ENCODE data around the gene KCP. TPM values are rescaled to one million over a fixed set of nuclear protein-coding genes. Genes with fewer than 3 reads are reported as not detected.

Gene KCP
- total and polyA plus RNA-seq, 10 of the 15 experiments (the other 5 are each of a cell fraction or from before 2014, with no cell fraction given): 0.05 to 7.8 (median 2.5) TPM

GRCh38 chr7:128920913-128921582, 10.5 kb upstream of the KCP start:
- POLR2A ChIA-PET: interaction anchor here (0.6 kb wide), 1 partner anchor 9 kb away, joined by 3 read pairs; no protein-coding TSS in a partner anchor
- H2AFZ ChIP-seq (ENCODE audit: control insufficient read depth, low read depth, low read length): no peak overlapping the region
- H3K36me3 ChIP-seq (ENCODE audit: control insufficient read depth in 2 of 2, insufficient read depth in 2 of 2, low read length in 1 of 2): no peaks in the 10 kb centered on the region
- ATAC-seq (no peak), FAIRE-seq (no peak), DNase-seq (ENCODE audit: low read depth, low spot score) (no peak)
- 72% methylated on average over 13 of the region's 13 CpGs for WGBS (ENCODE audit: insufficient coverage, insufficient replicate concordance, low lambda C conversion rate, missing lambda C conversion rate)
- no peaks in the 10 kb centered on the region for H3K4me1 ChIP-seq (ENCODE audit: control insufficient read depth, insufficient read depth, low read length)
- H4K20me1 ChIP-seq (ENCODE audit: control insufficient read depth, insufficient read depth): no peaks in the 10 kb centered on the region
- CTCF ChIA-PET: interaction anchor here (1.5 kb wide), 1 partner anchor 19 kb away, joined by 3 read pairs; no protein-coding TSS in a partner anchor
- no peaks in the 10 kb centered on the region for H3K27me3 ChIP-seq (replicated peaks in 1 of 2; ENCODE audit: control insufficient read depth in 2 of 2, insufficient read depth in 2 of 2, low read length in 1 of 2)
- no peak overlapping the region for H3K4me2 ChIP-seq (ENCODE audit: control insufficient read depth, insufficient read depth)
- SMC1A ChIA-PET (ENCODE audit: uncharacterized antibody, unreplicated experiment): interaction anchor here (1.1 to 1.5 kb wide), 3 partner anchors 15 to 55 kb away, joined by 3 to 5 read pairs (median 3); no protein-coding TSS in a partner anchor
- no TSS peak for BruUV-seq (replicated peaks)
- no peaks in the 10 kb centered on the region for H3K9me3 ChIP-seq (replicated peaks; ENCODE audit: control insufficient read depth, insufficient read depth, low read length)
- RAD21 ChIA-PET (ENCODE audit: unreplicated experiment): interaction anchor here (1.2 kb wide), 1 partner anchor 20 kb away, joined by 3 read pairs; no protein-coding TSS in a partner anchor
- no peak overlapping the region for H3K4me3 ChIP-seq
- TF ChIP-seq HCFC1 (IDR thresholded peaks at IDR 0.05; ENCODE audit: low read length) (no peak), SKIL (IDR thresholded peaks at IDR 0.05; ENCODE audit: low read depth, poor library complexity, severe bottlenecking) (no peak), MYC (IDR thresholded peaks at IDR 0.05; ENCODE audit: insufficient read depth, insufficient read length, insufficient replicate concordance, low read length, severe bottlenecking) (no peak), USF2 (IDR thresholded peaks at IDR 0.05; ENCODE audit: borderline replicate concordance, low read depth, low read length) (no peak), EGR1 (IDR thresholded peaks at IDR 0.05; ENCODE audit: borderline replicate concordance in 1 of 2, low read depth in 2 of 2, low read length in 2 of 2) (no peak)
- in situ Hi-C loops (cut with MboI) (no loop called here), intact Hi-C loops (cut with micrococcal nuclease; ENCODE audit: unreplicated experiment) (no loop called here)
- H3K79me2 ChIP-seq (ENCODE audit: control insufficient read depth, insufficient read depth, low read length): no peaks in the 10 kb centered on the region
- no peak overlapping the region for H3K9ac ChIP-seq (ENCODE audit: control insufficient read depth, insufficient read depth, low read length)
- H3K27ac ChIP-seq (ENCODE audit: control insufficient read depth, insufficient read depth): no peak overlapping the region

Measured in GM12878 (cell line).